Mesendoderm (in vitro differentiated cells): ENCODE results near the gene LMTK2.
"Not testable (repeated sequence)": the region's sequence is repeated elsewhere in the genome, so short reads cannot be mapped to it uniquely, and the experiment has no call there.

Experiments used
- DNase-seq: peaks from one replicate; pipeline ENCODE4 v3.0.0; 2013
- H2AK5ac ChIP-seq: 2 replicates; pipeline ENCODE4 v1.6.1; 2013; ENCODE audit warnings: low read length, inconsistent platforms
- H2BK120ac ChIP-seq: 2 replicates; pipeline ENCODE4 v1.6.1; 2013; ENCODE audit warnings: low read depth, mild to moderate bottlenecking, low read length, moderate library complexity, mixed read lengths
- H2BK15ac ChIP-seq: replicated peaks from 2 replicates; pipeline ENCODE4 v1.6.1; 2013; ENCODE audit warnings: low read depth, mild to moderate bottlenecking, moderate library complexity
- H2BK5ac ChIP-seq: 2 replicates; pipeline ENCODE4 v1.6.1; 2013; ENCODE audit warnings: low read length, inconsistent platforms
- H3K18ac ChIP-seq: 2 replicates; pipeline ENCODE4 v1.6.1; 2013; ENCODE audit warnings: mild to moderate bottlenecking, low read length, mixed read lengths
- H3K23ac ChIP-seq: one replicate; pipeline ENCODE4 v1.6.1; 2013; ENCODE audit warnings: low read length
- H3K27ac ChIP-seq: 2 replicates; pipeline ENCODE4 v1.5.1; 2013; ENCODE audit warnings: low read depth, mild to moderate bottlenecking, inconsistent platforms, low read length, moderate library complexity
- H3K27me3 ChIP-seq: 2 replicates; pipeline ENCODE4 v1.6.1; 2013; ENCODE audit warnings: low read length, control low read depth, mild to moderate bottlenecking, inconsistent platforms; ENCODE audit not compliant: insufficient read depth, poor library complexity
- H3K36me3 ChIP-seq: 2 replicates; pipeline ENCODE4 v1.6.1; 2013; ENCODE audit warnings: low read length, inconsistent platforms; ENCODE audit not compliant: control insufficient read depth, insufficient read depth
- H3K4ac ChIP-seq: one replicate; pipeline ENCODE4 v1.6.1; 2013; ENCODE audit warnings: low read depth, mild to moderate bottlenecking, low read length, moderate library complexity
- H3K4me1 ChIP-seq: 2 replicates; pipeline ENCODE4 v1.6.1; 2013; ENCODE audit warnings: low read depth, low read length, inconsistent platforms; ENCODE audit not compliant: control insufficient read depth
- H3K4me2 ChIP-seq: 2 replicates; pipeline ENCODE4 v1.6.1; 2013; ENCODE audit warnings: low read length
- H3K4me3 ChIP-seq: 2 replicates; pipeline ENCODE4 v1.5.1; 2013; ENCODE audit warnings: mild to moderate bottlenecking, low read length
- H3K56ac ChIP-seq: one replicate; pipeline ENCODE4 v1.6.1; 2013; ENCODE audit warnings: low read length
- H3K79me1 ChIP-seq: 2 replicates; pipeline ENCODE4 v1.6.1; 2013; ENCODE audit warnings: low read length, inconsistent platforms
- H3K79me2 ChIP-seq: 2 replicates; pipeline ENCODE4 v1.6.1; 2013; ENCODE audit warnings: mild to moderate bottlenecking, low read length; ENCODE audit not compliant: control insufficient read depth, insufficient read depth
- H3K9ac ChIP-seq: 2 replicates; pipeline ENCODE4 v1.6.1; 2013; ENCODE audit warnings: low read length, inconsistent platforms
- H4K5ac ChIP-seq: one replicate; pipeline ENCODE4 v1.6.1; 2013; ENCODE audit warnings: low read length
- H4K8ac ChIP-seq: one replicate; pipeline ENCODE4 v1.6.1; 2013; ENCODE audit warnings: low read depth, mild to moderate bottlenecking, control low read depth, low read length, moderate library complexity
- WGBS: extraction: QIAGEN DNeasy Blood & Tissue Kit; methylation state at CpG from one replicate; pipeline ENCODE4 v1.1.7; 2013; ENCODE audit warnings: low lambda C conversion rate, missing lambda C conversion rate; ENCODE audit not compliant: insufficient coverage; ENCODE audit errors: extremely low coverage; 5-methylcytosine and 5-hydroxymethylcytosine counted together

LMTK2 gene

DNA sequence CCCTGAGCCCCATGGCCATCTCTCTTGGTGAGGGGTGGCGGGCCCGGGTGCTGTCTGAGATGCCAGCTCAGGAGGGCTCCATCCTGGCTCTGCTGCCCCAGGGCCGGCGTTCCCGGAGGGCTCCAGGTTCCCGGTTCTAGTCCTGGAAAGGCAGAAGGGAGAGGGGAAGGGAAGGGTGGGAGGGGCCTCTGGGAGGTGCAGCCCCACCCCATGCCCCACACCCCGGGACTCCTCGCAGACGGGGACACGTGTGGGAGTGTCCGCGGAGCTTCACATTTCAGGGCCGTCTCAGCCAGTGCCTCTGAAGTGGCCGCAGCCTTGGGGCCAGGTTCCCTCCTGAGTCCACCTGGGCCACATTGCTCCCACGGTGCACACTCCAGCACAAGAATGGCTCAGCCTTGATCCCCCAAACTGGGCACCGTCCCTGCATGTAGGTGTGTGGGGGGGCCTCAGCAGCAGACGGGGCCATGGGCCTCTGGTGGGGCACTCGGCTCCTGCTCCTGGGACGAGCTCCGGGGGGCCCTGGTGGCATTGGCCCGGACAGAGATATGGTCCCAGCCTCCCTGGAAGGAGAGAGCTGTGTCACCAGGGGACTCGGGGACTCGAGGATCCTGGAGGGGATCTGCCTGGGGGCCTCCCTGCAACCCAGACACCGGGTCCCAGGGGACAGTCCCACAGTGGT lies 110.4 kb downstream of the LMTK2 start:
- no peaks in the 10 kb centered on the region for H3K79me2 ChIP-seq
- H2BK120ac ChIP-seq, result no peak overlapping the region
- H3K23ac ChIP-seq, result no peak overlapping the region
- no peak overlapping the region for H3K4ac ChIP-seq
- H3K79me1 ChIP-seq, result no peaks in the 10 kb centered on the region
- no peaks in the 10 kb centered on the region for H3K36me3 ChIP-seq
- H2BK15ac ChIP-seq, result no peak overlapping the region
- H4K5ac ChIP-seq, result no peak overlapping the region
- H3K27ac ChIP-seq, result no peak overlapping the region
- no peak overlapping the region for H3K56ac ChIP-seq
- H3K4me2 ChIP-seq, result no peak overlapping the region
- no peak for DNase-seq
- WGBS, result no CpG with 5 or more reads among the region's 24 CpGs
- no peak overlapping the region for H2AK5ac ChIP-seq
- no peak overlapping the region for H2BK5ac ChIP-seq
- no peaks in the 10 kb centered on the region for H3K4me1 ChIP-seq
- H3K18ac ChIP-seq, result no peak overlapping the region
- no peaks in the 10 kb centered on the region for H3K27me3 ChIP-seq
- no peak overlapping the region for H3K9ac ChIP-seq
- no peak overlapping the region for H3K4me3 ChIP-seq
- H4K8ac ChIP-seq, result no peak overlapping the region

DNA sequence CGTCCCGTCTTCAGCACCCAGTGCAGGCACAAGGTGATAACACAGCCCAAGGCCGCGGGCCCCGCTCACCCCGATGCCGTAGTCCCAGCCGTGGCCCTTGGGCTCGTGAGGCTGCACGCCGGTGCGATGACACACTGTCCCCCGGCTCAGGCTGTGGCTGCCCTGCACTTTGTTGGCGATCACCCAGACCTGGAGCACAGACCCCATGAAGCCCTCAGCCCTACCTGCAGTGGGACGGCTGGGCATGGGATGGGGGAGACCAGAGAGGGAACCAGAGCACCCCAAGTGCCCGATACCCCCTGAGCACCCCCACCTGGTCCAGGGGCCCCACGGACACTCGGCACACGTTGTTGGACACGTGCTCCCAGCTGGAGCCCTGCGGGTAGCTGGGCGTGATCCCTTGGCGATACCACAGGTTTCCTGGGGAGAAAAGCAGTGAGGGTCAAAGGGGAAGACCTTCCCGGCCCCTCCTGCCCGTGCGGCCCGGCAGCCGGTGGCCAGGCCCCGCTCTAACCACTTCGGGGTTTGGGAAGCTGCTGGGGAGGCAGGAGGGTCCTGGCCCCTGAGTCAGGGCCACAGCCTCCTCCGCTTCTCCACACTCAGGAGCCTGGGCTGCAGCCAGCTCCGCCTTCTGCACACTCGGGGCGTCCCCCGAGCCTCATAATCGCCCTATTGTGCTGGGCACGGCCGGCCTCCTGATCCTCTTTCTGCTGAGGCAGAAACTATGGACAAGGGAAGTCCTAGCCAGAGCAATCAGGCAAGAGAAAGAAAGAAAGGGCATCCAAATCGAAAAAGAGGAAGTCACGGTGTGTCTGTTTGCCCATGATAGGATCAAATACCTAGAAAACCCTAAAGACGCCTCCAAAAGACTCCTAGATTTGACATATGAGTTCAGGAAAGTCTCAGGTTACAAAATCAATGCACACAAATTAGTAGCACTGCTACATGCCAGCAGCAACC lies 111.2 kb downstream of the LMTK2 start:
- H3K56ac ChIP-seq, result no peak overlapping the region
- no CpG with 5 or more reads among the region's 41 CpGs for WGBS
- H3K4me3 ChIP-seq, result no peak overlapping the region

DNA sequence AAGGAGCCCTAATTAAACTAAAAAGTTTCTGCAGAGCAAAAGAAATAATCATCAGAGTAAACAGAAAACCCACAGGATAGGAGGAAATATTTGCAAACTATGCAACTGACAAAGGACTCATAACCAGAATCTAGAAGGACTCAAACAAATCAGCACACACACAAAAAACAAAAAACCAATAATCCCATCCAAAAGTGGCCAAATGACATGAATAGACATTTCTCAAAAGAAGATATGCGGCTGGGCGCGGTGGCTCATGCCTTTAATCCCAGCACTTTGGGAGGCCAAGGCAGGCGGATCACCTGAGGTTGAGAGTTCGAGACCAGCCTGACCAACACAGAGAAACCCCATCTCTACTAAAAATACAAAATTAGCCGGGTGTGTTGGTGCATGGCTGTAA lies 112.7 kb downstream of the LMTK2 start:
- H3K27me3 ChIP-seq, DNase-seq: not testable (repeated sequence)
- WGBS, result no CpG with 5 or more reads among the region's 6 CpGs

More for the DNA sequence above, 111.2 kb downstream of the LMTK2 start:
- Histone ChIP-seq H3K4ac (no peak overlapping the region), H3K36me3 (no peaks in the 10 kb centered on the region), H3K27ac (no peak overlapping the region), H3K79me2 (no peaks in the 10 kb centered on the region), H2BK5ac (no peak overlapping the region), H4K5ac (no peak overlapping the region), H4K8ac (no peak overlapping the region), H3K4me1 (no peaks in the 10 kb centered on the region), H3K9ac (no peak overlapping the region), H2BK15ac (no peak overlapping the region), H3K79me1 (no peaks in the 10 kb centered on the region), H3K23ac (no peak overlapping the region), H3K27me3 (no peaks in the 10 kb centered on the region), H3K4me2 (no peak overlapping the region), H2AK5ac (no peak overlapping the region), H2BK120ac (no peak overlapping the region), H3K18ac (no peak overlapping the region)
- no peak for DNase-seq

DNA sequence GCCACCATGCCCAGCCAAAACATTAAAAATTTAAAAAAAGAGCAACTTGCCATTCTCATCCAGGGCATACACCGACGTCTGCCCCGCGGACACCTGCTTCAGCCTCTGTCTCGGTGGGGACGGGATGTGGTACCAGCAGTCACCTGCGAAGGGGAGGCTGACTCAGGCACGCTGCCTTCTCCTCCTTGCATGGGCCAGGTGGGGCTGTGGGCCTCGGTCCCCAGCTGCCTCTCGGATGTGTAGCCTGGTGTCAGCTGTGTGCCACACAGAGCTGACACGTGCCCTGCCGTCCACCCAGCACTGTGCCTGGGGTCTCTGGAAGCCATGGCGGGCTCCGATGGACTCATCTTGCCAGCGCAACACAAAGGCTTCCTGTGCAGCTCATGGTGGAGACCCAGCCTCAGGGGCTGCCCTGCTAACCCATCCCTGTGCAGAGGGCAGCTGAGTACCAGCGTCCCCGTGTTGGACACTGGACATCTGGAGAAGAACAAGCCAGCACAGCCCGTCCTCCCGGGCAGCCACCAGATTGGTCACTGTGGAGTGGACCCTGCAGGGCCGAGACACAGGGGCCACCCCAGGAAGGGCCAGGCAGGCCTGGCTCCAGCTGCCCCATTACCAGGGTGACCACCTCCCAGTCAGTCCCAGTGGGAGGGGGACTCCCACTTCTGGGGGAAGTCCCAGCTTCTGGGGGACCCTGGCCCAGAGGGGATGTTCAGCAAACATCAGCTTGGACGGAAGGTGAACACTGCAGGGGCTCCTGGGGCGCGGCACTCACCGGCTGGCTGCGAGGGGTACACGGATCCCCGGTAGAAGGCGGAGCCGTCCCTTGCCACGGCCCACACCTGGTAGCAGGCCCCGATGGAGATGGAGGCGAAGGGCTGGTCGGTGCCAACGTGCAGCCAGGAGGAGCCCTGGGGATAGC lies 115.2 kb downstream of the LMTK2 start:
- Histone ChIP-seq H3K4me3 (no peak overlapping the region), H3K23ac (no peak overlapping the region), H3K79me2 (no peaks in the 10 kb centered on the region), H4K8ac (no peak overlapping the region), H3K9ac (no peak overlapping the region), H3K4ac (no peak overlapping the region), H2BK5ac (no peak overlapping the region), H3K4me1 (no peaks in the 10 kb centered on the region), H3K79me1 (no peaks in the 10 kb centered on the region), H2BK120ac (no peak overlapping the region), H3K56ac (no peak overlapping the region), H2BK15ac (no peak overlapping the region), H2AK5ac (no peak overlapping the region), H3K27me3 (no peaks in the 10 kb centered on the region), H3K27ac (no peak overlapping the region), H3K18ac (no peak overlapping the region), H3K36me3 (no peaks in the 10 kb centered on the region), H3K4me2 (no peak overlapping the region), H4K5ac (no peak overlapping the region)
- DNase-seq, result no peak
- no CpG with 5 or more reads among the region's 34 CpGs for WGBS

More for the DNA sequence above, 112.7 kb downstream of the LMTK2 start:
- not testable (repeated sequence) for H3K36me3 ChIP-seq, H3K9ac ChIP-seq, H2BK120ac ChIP-seq, H3K56ac ChIP-seq, H4K8ac ChIP-seq, H2BK15ac ChIP-seq, H4K5ac ChIP-seq, H3K4me1 ChIP-seq, H3K4me2 ChIP-seq, H3K18ac ChIP-seq, H3K4me3 ChIP-seq, H3K27ac ChIP-seq, H2BK5ac ChIP-seq, H3K79me1 ChIP-seq, H3K23ac ChIP-seq, H3K4ac ChIP-seq, H3K79me2 ChIP-seq, H2AK5ac ChIP-seq

DNA sequence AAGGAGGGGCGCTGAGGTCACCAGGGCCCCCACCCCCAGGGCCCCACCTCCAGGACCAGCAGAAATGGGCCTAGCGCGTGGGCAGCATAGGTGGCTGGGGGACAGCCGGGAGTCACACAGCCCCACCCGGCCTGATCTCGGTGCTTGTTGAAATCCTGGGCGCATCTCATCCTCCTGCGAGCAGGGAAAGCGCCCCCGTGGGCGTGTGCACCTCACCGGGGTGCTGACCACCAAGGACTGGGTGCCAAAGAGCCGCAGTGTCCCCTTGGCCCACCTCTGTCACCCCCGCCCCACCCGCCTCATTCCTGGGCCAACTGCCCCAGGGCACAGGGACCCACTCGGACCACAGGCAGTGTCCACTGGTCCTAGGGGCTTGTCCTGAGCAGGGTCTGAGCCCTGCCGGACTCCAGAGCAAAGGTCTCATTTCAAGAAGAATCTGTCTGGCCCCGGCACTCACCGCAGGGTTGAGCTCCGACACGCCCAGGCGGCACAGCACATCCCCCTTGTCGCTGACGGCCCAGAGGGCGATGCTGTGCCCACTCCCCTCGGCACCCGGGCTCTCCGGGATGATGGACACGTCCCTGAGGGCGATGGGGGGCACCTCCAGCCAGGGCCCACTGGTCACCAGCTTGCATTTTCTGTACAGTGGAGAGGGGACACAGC lies 116.0 kb downstream of the LMTK2 start:
- Histone ChIP-seq H2AK5ac (no peak overlapping the region), H3K9ac (no peak overlapping the region), H4K8ac (no peak overlapping the region), H3K56ac (no peak overlapping the region), H3K27me3 (no peaks in the 10 kb centered on the region), H3K23ac (no peak overlapping the region), H3K79me1 (no peaks in the 10 kb centered on the region), H3K27ac (no peak overlapping the region), H3K4me1 (no peaks in the 10 kb centered on the region), H3K4ac (no peak overlapping the region), H3K4me3 (no peak overlapping the region), H2BK15ac (no peak overlapping the region), H4K5ac (no peak overlapping the region), H3K4me2 (no peak overlapping the region), H2BK5ac (no peak overlapping the region), H2BK120ac (no peak overlapping the region), H3K18ac (no peak overlapping the region), H3K79me2 (no peaks in the 10 kb centered on the region), H3K36me3 (no peaks in the 10 kb centered on the region)
- no CpG with 5 or more reads among the region's 30 CpGs for WGBS
- DNase-seq, result no peak
